Testis (tissue), 3 donors: ENCODE results near the gene CPNE4. TPM values are rescaled to one million over a fixed set of nuclear protein-coding genes. Genes with fewer than 3 reads are reported as not detected.

Source experiments
- DNase-seq: peaks from one replicate; pipeline ENCODE4 v3.0.0-alpha.2; 2019
- H3K27ac ChIP-seq, 2 donors: fragments of 200-600 bp; sonication (generic); one replicate each; pipeline ENCODE4 v1.5.1; 2019
- H3K27me3 ChIP-seq: fragments of 200-600 bp; sonication (generic); one replicate; pipeline ENCODE4 v1.5.1; 2019
- H3K36me3 ChIP-seq: fragments of 200-600 bp; sonication (generic); one replicate; pipeline ENCODE4 v1.5.1; 2017; ENCODE audit warnings: low read depth; ENCODE audit errors: missing control alignments
- H3K4me1 ChIP-seq: fragments of 200-600 bp; sonication (generic); one replicate; pipeline ENCODE4 v1.5.1; 2019
- H3K4me3 ChIP-seq, 2 donors: fragments of 200-600 bp; sonication (generic); one replicate each; pipeline ENCODE4 v1.5.1; 2017 to 2019
- H3K9me3 ChIP-seq: fragments of 200-600 bp; sonication (generic); one replicate; pipeline ENCODE4 v1.5.1; 2017
- CTCF ChIP-seq, 3 experiments: fragments of 450-650 bp in 2 of 3; fragments of 200-600 bp in 1 of 3; sonication (generic) in 1 of 3; IDR thresholded peaks; one replicate each; pipeline ENCODE4 v1.5.1; 2016 to 2019; ENCODE audit warnings: antibody characterized with exemption in 3 of 3, mild to moderate bottlenecking in 2 of 3, moderate library complexity in 1 of 3
- POLR2A ChIP-seq: fragments of 450-650 bp; IDR thresholded peaks from one replicate; pipeline ENCODE4 v1.6.1; 2017; ENCODE audit warnings: antibody characterized with exemption, mild to moderate bottlenecking, moderate library complexity
- WGBS, 2 donors: methylation state at CpG; one replicate each; pipeline ENCODE4 v1.1.5; 2018; 5-methylcytosine and 5-hydroxymethylcytosine counted together
- intact Hi-C: fragments of 100-400 bp; cut with DNase I; formaldehyde crosslinking; loops from one replicate; pipeline ENCODE4 v1.15.1; 2023; ENCODE audit warnings: low total_unique reads
- polyA plus RNA-seq: library from polyadenylated mRNA; stranded (reverse); fragments of 350-450 nt; fragmentation: Illumina TruSeq; extraction: RNeasy Lipid Tissue Mini Kit (QIAGEN cat#74804); gene quantifications from one replicate; pipeline ENCODE4 v1.2.3, GENCODE V29; 2014; ENCODE audit warnings: low read depth, low replicate concordance; ENCODE audit not compliant: insufficient read depth
- total RNA-seq, 2 donors: library from RNA; depleted of rRNA; stranded (reverse); fragments of >200 nt; gene quantifications; one replicate each; pipeline ENCODE4 v1.2.3, GENCODE V29; 2016

CPNE4 gene
- total and polyA plus RNA-seq, 3 donors from 2014 or later, result 2.4 to 8.4 (median 4.5) TPM

- WGBS, 2 donors, result 68 to 72% methylated on average over 3 of the region's 3 CpGs
- no peak overlapping the region for H3K4me3 ChIP-seq
- no peaks in the 10 kb centered on the region for H3K9me3 ChIP-seq
- no peaks in the 10 kb centered on the region for H3K36me3 ChIP-seq
- H3K27me3 ChIP-seq, result no peaks in the 10 kb centered on the region
- no peaks in the 10 kb centered on the region for H3K4me1 ChIP-seq
- no peak overlapping the region for H3K27ac ChIP-seq
- no peak for TF ChIP-seq POLR2A
- TF ChIP-seq CTCF (IDR thresholded peaks at IDR 0.05), result no peak
- intact Hi-C loops, result no loop called here
- no peak for DNase-seq
These were observed 321.2 kb downstream of the CPNE4 start for GRCh38 chr3:131713416-131714123.

- WGBS, 2 donors, result 68 to 69% methylated on average over 3 of the region's 3 CpGs
- Histone ChIP-seq H3K4me1 (no peaks in the 10 kb centered on the region), H3K4me3 (no peak overlapping the region), H3K27ac (no peak overlapping the region), H3K9me3 (no peaks in the 10 kb centered on the region), H3K36me3 (no peaks in the 10 kb centered on the region), H3K27me3 (no peaks in the 10 kb centered on the region)
- no peak for DNase-seq
- intact Hi-C loops, result no loop called here
- TF ChIP-seq CTCF (IDR thresholded peaks at IDR 0.05) (no peak), POLR2A (no peak)
These were observed 322.2 kb downstream of the CPNE4 start for GRCh38 chr3:131712662-131713061.

GRCh38 chr3:131711114-131711768 lies 323.6 kb downstream of the CPNE4 start:
- intact Hi-C loops, result no loop called here
- 60 to 67% methylated on average over 7 of the region's 7 CpGs for WGBS, 2 donors
- TF ChIP-seq CTCF (IDR thresholded peaks at IDR 0.05) (no peak), POLR2A (no peak)
- H3K27ac ChIP-seq, result no peak overlapping the region
- no peaks in the 10 kb centered on the region for H3K4me1 ChIP-seq
- no peaks in the 10 kb centered on the region for H3K27me3 ChIP-seq
- no peak for DNase-seq
- no peaks in the 10 kb centered on the region for H3K36me3 ChIP-seq
- H3K4me3 ChIP-seq, result no peak overlapping the region
- no peaks in the 10 kb centered on the region for H3K9me3 ChIP-seq

- intact Hi-C loops, result no loop called here
These were observed 326.6 kb downstream of the CPNE4 start for GRCh38 chr3:131708241-131708640.

More at GRCh38 chr3:131708241-131708640, 326.6 kb downstream of the CPNE4 start:
- H3K9me3 ChIP-seq, result no peaks in the 10 kb centered on the region
- H3K27me3 ChIP-seq, result no peaks in the 10 kb centered on the region
- no peaks in the 10 kb centered on the region for H3K36me3 ChIP-seq
- no peak for DNase-seq
- no peak overlapping the region for H3K27ac ChIP-seq
- H3K4me3 ChIP-seq, result no peak overlapping the region
- no peaks in the 10 kb centered on the region for H3K4me1 ChIP-seq
- no peak for TF ChIP-seq CTCF (IDR thresholded peaks at IDR 0.05)
- no peak for TF ChIP-seq POLR2A
